Lower lobe of right lung (tissue), 2 donors: Measurements from ENCODE around the gene ALKBH4. TPM values are rescaled to one million over a fixed set of nuclear protein-coding genes. Genes with fewer than 3 reads are reported as not detected.
"Not testable (repeated sequence)": the region's sequence is repeated elsewhere in the genome, so short reads cannot be mapped to it uniquely, and the experiment has no call there.

Experiments used
- ATAC-seq, 2 donors: fragments of 200-7000 bp; cut with Tn5 transposase; one replicate each; pipeline ENCODE4 v1.9.1; 2020 to 2022; ENCODE audit warnings: mild to moderate bottlenecking in 2 of 2, moderate library complexity in 2 of 2
- DNase-seq: peaks from one replicate; pipeline ENCODE4 v3.0.0-alpha.2; 2020
- H3K27ac ChIP-seq: fragments of 200-600 bp; one replicate; pipeline ENCODE4 v1.8.0; 2022
- H3K27me3 ChIP-seq: fragments of 200-600 bp; one replicate; pipeline ENCODE4 v1.8.0; 2022; ENCODE audit warnings: low read depth
- H3K36me3 ChIP-seq: fragments of 200-600 bp; one replicate; pipeline ENCODE4 v1.8.0; 2022; ENCODE audit warnings: mild to moderate bottlenecking
- H3K4me1 ChIP-seq: fragments of 200-600 bp; one replicate; pipeline ENCODE4 v1.8.0; 2022
- H3K4me3 ChIP-seq: fragments of 200-600 bp; one replicate; pipeline ENCODE4 v1.8.0; 2022; ENCODE audit warnings: mild to moderate bottlenecking
- H3K9me3 ChIP-seq: fragments of 200-600 bp; one replicate; pipeline ENCODE4 v1.8.0; 2022
- CTCF ChIP-seq: fragments of 200-600 bp; IDR thresholded peaks from one replicate; pipeline ENCODE4 v1.8.0; 2022; ENCODE audit warnings: antibody characterized with exemption, mild to moderate bottlenecking
- intact Hi-C: fragments of 100-400 bp; cut with DNase I; formaldehyde crosslinking; loops from one replicate; pipeline ENCODE4 v1.11.0; 2022
- long read RNA-seq: library from polyadenylated mRNA; unstranded; transcript quantifications from one replicate; pipeline ENCODE4 v2.0.0, GENCODE V29; 2021
- total RNA-seq: library from RNA; stranded (reverse); fragmentation: NEBNext Ultra II Directional; extraction: Animal tissue kit (Norgen Biotek cat#: 25700); gene quantifications from one replicate; pipeline ENCODE4 v1.2.1, GENCODE V29; 2021
- donor health status: DM: no; HTN: yes; CAD: no; lungs with severe emphysema.

The ALKBH4 gene
- 10.6 TPM for total RNA-seq
- long read RNA-seq, transcript ALKBH4-201 (3 exons, 2,105 nt) = major isoform, 17 of 27 reads
- long read RNA-seq, partial matches to known transcripts = 0 of 27 reads
- long read RNA-seq, other reads (novel, unspliced or antisense) = 9 of 27 reads

- DNase-seq = peak; percentile 98
- peak; percentile 97 to 99 for ATAC-seq
- Histone ChIP-seq H3K27me3 (no peaks in the 10 kb centered on the region), H3K4me1 (peaks cover 27% of the 10 kb centered on the region), H3K27ac (peak within 1 kb of the TSS; percentile 85), H3K9me3 (no peaks in the 10 kb centered on the region), H3K4me3 (peak within 1 kb of the TSS; percentile 99), H3K36me3 (peaks cover 18% of the 10 kb centered on the region)
- intact Hi-C loops = no loop called here
- TF ChIP-seq CTCF = peak; percentile 17
These were observed at the start of gene ALKBH4, which contains the start of gene LRWD1 for GRCh38 chr7:102464577-102465280. ALKBH4 (minus strand) TSS chr7:102464863; CDS start chr7:102464836, 27 bp downstream. LRWD1 (plus strand) TSS chr7:102464984; CDS start chr7:102465081, 97 bp downstream.

GRCh38 chr7:102512642-102513221 lies 48.1 kb upstream of the ALKBH4 start:
- Histone ChIP-seq H3K4me3 (peak overlapping the region; percentile 30), H3K27ac (peak overlapping the region; percentile 66)
- H3K27me3 ChIP-seq, intact Hi-C loops, H3K36me3 ChIP-seq, H3K9me3 ChIP-seq, H3K4me1 ChIP-seq: not testable (repeated sequence)
- ATAC-seq (peak in 1 of 2 donors; percentile 0), DNase-seq (peak; percentile 51)

GRCh38 chr7:102511860-102512522 lies 47.3 kb upstream of the ALKBH4 start:
- H3K4me3 ChIP-seq, intact Hi-C loops, DNase-seq, H3K36me3 ChIP-seq, H3K4me1 ChIP-seq, H3K27ac ChIP-seq, H3K9me3 ChIP-seq, H3K27me3 ChIP-seq: not testable (repeated sequence)
- peak; percentile 54 to 62 for ATAC-seq

GRCh38 chr7:102510575-102510974 lies 45.9 kb upstream of the ALKBH4 start:
- H3K27me3 ChIP-seq, H3K9me3 ChIP-seq, H3K27ac ChIP-seq, H3K4me1 ChIP-seq, ATAC-seq, H3K36me3 ChIP-seq, H3K4me3 ChIP-seq, intact Hi-C loops: not testable (repeated sequence)
- DNase-seq = peak; percentile 35

GRCh38 chr7:102507410-102508088 lies 42.9 kb upstream of the ALKBH4 start:
- H3K4me1 ChIP-seq, intact Hi-C loops, H3K4me3 ChIP-seq, H3K36me3 ChIP-seq, ATAC-seq, H3K27me3 ChIP-seq, H3K27ac ChIP-seq, H3K9me3 ChIP-seq: not testable (repeated sequence)
- peak; percentile 44 for DNase-seq

- H3K4me1 ChIP-seq, H3K4me3 ChIP-seq, H3K9me3 ChIP-seq, H3K36me3 ChIP-seq, intact Hi-C loops, H3K27me3 ChIP-seq, H3K27ac ChIP-seq: not testable (repeated sequence)
- DNase-seq (peak; percentile 36), ATAC-seq (peak; percentile 6 to 25)
These were observed 40.9 kb upstream of the ALKBH4 start for GRCh38 chr7:102505298-102506185.

GRCh38 chr7:102503141-102503540 lies 38.5 kb upstream of the ALKBH4 start:
- DNase-seq, H3K9me3 ChIP-seq, H3K36me3 ChIP-seq, H3K27ac ChIP-seq, intact Hi-C loops, H3K4me3 ChIP-seq, H3K27me3 ChIP-seq, H3K4me1 ChIP-seq: not testable (repeated sequence)
- ATAC-seq = peak; percentile 8 to 25

GRCh38 chr7:102498321-102498720 lies 33.7 kb upstream of the ALKBH4 start:
- H3K4me1 ChIP-seq, H3K4me3 ChIP-seq, ATAC-seq, H3K27ac ChIP-seq, intact Hi-C loops, H3K27me3 ChIP-seq, H3K9me3 ChIP-seq, H3K36me3 ChIP-seq: not testable (repeated sequence)
- DNase-seq = peak; percentile 48

GRCh38 chr7:102497308-102497707 lies 32.6 kb upstream of the ALKBH4 start:
- DNase-seq, ATAC-seq, H3K4me3 ChIP-seq, H3K9me3 ChIP-seq, H3K27me3 ChIP-seq, intact Hi-C loops, H3K4me1 ChIP-seq, H3K27ac ChIP-seq, H3K36me3 ChIP-seq: not testable (repeated sequence)

GRCh38 chr7:102496861-102497260 lies 32.2 kb upstream of the ALKBH4 start:
- DNase-seq = peak; percentile 44
- H3K36me3 ChIP-seq = not testable (repeated sequence)

GRCh38 chr7:102494473-102495149 lies 29.9 kb upstream of the ALKBH4 start:
- H3K4me3 ChIP-seq = not testable (repeated sequence)
- peak; percentile 47 to 69 for ATAC-seq

More at GRCh38 chr7:102496861-102497260, 32.2 kb upstream of the ALKBH4 start:
- H3K4me1 ChIP-seq, H3K9me3 ChIP-seq, H3K4me3 ChIP-seq, intact Hi-C loops, ATAC-seq, H3K27ac ChIP-seq, H3K27me3 ChIP-seq: not testable (repeated sequence)

More at GRCh38 chr7:102494473-102495149, 29.9 kb upstream of the ALKBH4 start:
- H3K27me3 ChIP-seq, DNase-seq, H3K4me1 ChIP-seq, H3K9me3 ChIP-seq, intact Hi-C loops, H3K27ac ChIP-seq, H3K36me3 ChIP-seq: not testable (repeated sequence)
